Measurements from ENCODE around the gene TNNT2.

The TNNT2 gene

DNA sequence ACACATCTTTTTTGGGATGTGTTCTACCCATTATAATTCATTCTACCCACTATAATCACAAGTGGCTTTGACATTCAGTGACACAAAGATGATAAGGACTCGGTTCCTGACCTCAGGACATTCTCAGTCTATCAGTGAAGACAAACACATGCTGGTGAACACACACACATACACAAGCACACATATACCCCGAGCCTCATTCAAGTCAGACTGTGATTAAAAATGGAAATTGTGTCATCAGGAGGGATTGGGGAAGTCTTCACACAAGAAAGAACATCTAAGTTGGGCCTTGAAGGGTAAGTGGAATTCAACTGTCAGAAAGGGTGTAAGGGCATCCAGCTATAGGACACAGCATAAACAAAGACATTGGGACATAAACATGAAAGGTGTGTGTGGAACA is 24.2 kb upstream of the TNNT2 start:
- no peak for FAIRE-seq

DNA sequence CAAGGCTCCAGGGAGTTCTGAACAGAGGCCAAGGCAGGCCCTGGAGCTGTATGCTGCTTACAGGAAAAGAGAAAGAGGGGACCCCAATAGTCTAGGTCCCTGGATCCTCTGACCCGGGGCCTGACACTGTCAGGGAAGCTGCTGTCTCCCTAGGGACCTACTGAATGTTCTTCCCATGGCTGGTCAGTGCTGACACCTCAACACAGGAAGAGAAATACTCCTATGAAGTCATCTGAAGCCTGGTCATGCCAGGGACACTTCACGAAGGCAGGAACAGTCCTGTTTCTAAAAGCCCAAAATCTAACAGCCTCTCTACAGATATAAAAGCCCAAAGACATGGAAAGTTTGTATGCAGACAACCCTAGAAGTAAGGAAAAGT is 23.4 kb upstream of the TNNT2 start:
- FAIRE-seq, result no peak

DNA sequence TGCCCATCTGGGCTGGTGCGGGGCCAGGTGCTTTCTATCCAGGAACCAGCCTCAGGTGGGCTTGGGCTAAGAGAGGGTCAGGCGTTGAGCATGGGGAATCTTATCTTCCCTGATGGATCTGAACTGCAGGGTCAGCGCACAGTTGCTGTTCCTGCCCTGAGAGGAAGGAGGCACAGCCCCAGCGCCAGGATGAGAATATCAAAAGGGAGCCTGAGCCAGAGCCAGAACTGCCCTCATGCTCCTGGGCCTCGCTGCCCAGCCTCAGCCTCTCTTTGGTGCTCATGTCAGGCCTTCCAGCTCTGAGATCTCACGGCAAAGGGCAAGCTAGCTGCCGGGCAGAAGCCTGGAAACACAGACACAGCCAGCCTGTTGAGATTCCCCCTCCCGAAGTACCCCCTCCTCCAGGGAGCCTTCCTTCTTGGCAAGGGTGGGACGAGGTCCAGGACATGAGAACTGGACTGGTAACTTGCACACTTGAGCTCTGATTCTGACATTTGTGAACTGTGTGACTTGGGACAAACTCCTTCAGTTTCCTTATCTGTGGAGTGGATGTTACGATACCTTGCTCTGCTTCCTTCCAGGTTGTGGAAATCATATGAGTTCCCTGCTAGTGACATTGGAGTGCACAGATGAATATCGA is 22.9 kb upstream of the TNNT2 start:
- no peak for FAIRE-seq

DNA sequence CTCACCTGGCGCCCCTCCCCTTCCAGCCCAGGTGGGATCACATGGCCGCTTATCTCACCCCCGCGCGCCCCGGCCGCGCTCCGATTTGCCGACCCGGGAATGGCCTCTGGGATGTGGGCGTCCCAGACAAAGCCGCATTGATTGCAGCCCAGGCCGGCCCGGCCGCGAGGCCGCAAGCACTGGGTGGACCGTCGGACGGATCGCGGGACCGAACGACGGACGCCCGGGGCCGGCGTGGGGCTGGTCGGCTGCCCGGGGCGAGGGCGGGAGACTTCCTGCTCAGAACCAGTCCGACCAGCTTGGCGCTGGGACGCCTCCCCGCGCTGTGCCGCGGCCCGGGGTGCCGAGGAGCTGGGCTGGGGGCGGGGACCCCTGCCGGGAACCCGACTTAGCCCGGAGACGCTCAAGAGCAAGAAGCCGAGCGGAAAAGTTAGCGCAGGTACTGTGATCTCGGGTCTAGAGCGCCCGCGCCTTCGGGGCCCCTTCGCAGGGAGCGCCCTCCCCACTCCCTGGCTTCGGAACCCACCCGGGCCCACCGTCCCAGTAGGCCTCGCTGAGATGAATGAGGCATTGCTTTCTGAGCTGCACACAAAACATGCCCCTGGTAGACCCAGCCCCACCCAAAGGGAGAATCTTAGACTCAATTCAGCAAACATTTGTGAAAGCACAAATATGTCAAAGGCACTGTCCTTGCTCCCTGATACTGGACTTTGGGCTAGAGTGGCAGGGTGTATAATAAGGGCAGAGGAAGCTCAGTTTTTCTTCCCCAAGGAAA is 22.1 kb upstream of the TNNT2 start:
- no peak for FAIRE-seq

DNA sequence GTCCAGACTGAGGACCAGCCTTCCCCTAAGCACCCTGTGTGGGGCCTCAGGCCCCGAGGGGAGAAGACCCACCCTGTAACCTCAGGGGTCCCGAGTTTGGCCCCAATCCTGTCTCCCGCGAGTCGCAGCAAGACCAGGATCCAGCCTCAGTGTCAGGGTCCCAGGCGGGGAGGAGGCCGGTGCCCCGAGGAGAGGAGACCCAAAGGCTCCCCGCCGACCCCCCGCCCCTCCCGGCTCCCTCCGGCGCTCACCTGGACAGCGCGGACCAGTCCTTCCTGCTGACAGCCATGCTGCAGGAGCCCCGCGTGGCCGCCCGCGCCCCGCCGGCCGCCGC is 21.5 kb upstream of the TNNT2 start, which contains the start of gene LAD1:
TSS of gene LAD1 (minus strand) at position 307 of the 334 bp plus-strand sequence. CDS start at position 289, 18 bp downstream.
- no peak for FAIRE-seq

DNA sequence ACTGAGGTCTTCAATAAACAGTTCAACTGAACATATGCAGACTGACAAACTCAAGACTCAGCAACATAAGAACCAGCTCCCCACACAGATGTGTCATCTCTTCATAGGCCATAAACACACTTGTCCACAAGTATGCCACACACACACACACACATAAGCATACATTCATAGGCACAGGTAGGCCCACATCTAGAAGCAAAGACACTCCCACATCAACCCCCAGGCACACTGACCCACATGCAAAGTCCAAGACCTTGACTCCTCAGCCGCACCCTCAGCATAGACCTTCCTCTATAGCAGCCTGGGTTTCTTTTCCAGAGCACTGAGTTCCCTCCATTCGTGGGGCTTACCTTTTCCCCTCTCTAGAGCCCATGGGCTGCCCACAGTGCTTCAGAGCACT is 20.2 kb upstream of the TNNT2 start:
- FAIRE-seq, result no peak

DNA sequence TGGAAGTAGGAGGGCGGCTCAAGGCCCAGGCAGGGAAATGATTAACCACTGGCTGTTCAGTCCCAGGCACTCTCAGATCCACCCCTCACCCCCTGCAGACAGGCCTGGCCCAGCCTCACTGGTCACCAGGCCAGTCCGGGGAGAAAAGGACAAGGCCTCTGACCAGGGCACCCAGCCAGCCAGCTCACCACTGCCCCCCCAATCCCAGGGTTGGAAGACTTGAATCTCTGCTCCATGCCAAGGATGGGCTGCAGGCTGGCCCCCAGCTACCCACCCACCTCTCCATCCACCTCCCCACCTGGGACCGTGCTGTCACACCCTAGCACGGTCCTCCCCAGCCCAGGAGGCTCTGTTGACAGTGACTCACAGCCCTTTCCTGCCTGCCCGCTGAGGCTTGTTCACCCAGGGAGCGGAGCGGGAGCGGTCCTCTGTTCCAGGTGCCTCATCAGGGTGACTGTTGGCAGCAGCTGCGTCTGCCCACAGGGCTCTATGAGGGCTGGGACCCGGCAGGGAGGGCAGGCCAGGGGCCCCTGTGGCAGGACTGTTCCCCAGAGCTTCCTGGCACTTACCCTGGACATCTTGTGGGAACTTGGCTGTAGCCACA is 19.5 kb upstream of the TNNT2 start:
- FAIRE-seq, result no peak

DNA sequence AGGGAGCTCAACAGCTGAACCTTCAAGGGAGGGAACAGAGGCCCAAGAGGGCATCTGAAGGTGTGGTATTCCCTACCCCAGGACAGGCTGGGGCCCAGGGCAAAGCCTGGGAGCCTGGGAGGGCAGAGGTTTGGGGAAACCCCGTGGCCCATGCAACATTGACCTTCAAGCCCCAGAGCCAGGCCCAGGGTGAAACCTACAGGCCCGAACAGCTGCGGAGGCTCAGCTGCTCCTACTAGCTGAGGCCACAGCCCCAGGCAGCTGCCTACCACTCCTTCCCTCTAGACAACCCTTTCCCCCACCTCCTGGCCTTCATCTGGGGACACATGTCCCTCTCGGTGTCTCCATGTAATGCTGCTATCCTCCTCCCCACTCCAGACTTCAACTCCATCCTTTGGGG is 18.5 kb upstream of the TNNT2 start:
- no peak for FAIRE-seq

DNA sequence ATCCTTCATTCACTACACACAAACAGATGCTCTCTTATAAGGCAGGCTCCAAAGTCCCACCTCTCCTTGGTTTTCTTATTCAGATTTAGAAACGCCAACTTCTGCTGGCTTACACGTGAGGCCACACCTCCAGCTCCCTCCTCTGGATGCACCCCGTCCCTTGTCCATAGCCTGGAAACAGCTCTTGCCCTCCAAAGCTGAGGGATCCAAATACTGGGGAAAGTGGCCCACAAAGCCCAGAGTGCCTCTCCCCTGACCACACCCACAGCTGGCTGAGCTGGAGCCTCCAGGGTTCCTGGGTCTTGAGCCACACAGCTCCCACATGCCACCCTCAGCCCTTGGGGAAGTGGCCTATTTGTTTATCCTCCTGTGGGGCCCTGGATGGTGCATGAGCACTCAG is 17.1 kb upstream of the TNNT2 start:
- FAIRE-seq, result no peak

DNA sequence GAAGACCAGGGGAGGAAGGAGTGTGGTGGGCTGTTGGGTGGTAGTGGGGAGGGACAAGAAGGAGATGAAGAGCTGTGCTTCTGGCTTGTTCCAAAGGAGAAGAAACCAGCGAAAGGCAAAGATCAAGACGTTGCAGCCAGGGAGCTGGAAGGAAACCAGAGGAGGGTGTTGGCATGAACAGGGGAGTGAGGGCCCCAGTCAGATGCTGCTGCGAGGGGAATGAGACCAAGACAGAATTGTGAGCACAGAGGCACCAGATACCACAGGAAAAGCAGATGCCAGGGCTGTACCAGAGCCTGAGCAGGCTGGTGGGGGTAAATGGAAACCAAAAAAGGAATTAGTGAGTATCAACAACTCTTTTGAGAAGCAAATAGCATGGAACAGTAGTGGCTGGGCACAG is 15.6 kb upstream of the TNNT2 start:
- no peak for FAIRE-seq

DNA sequence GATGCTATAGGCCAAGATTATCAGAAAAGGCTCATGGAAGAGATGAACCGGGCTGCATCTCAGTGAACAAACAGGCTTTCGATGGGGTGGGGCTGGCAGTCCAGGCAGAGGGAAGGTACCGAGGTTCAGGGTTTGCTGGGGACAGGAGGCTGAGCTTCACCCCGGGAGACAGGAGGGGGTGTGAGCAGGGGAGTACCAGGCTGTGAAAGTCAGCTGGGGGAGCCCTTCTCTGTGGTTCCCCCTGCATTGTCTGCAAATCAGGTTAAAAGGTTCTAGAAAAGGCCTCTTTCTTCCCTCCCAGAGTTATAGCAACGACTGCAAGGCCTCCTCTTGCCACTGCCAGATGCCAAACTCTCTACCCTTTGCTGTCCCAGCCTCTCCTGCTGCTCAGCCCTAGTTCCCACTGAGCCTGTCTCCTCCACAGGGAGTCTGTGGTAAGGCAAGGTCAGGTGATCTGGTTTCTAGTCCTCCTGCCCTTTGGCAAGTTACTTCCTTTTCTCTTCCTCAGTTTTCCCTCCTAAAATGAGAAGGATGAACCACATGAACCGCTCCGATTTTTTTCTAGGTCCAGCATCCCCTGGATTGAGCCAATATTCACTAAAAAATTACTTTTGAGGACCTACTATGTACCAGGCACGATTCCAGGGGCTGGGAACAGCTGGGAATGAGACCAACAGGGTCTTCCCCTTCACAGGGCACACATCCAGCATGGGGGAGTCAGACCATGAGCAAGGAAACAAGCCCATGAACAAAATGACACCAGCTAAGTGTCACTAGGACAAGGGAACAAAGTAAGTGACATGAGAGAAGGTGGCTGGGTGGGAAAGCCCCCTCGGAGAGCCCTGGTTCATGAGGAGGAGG is 14.4 kb upstream of the TNNT2 start:
- FAIRE-seq, result no peak

DNA sequence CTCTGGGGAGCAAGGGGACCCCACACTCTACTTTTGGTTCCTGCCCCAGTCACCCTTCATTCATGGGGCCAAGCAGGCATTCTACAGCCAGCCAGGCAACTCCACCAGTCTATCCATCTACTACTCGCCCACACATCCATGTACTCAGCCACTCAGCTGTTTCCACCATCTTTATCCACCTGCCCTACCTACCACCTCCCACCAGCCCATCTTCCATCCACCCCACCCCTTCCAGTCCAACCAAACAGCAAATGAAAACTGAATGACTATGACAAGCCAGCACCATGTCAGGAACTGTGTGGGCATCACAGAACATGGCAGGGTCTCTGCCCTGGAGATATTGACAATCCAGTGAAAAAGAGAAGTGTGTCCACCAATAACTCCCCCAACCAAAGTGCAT is 13.7 kb upstream of the TNNT2 start:
- FAIRE-seq, result no peak

DNA sequence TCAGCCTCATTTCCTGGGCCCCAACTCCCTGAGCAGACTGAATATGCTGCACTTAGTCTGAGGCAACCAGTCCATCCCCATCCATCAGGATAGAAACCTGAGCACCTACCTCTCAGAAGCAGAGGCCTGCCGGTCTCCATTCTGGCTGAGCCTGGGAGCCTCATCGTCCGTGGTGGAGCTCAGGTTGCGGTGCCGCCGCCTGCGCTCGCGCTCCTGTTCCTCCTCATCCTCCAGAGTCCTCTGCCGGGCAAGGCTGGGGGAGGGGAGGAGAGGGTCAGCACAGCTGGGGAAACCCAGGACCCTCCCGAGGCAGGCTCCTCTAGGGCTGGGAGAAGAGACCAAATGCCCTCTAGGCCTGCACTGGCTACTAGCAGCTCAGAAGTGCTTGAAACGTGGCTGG is 11.6 kb upstream of the TNNT2 start:
- no peak for FAIRE-seq

DNA sequence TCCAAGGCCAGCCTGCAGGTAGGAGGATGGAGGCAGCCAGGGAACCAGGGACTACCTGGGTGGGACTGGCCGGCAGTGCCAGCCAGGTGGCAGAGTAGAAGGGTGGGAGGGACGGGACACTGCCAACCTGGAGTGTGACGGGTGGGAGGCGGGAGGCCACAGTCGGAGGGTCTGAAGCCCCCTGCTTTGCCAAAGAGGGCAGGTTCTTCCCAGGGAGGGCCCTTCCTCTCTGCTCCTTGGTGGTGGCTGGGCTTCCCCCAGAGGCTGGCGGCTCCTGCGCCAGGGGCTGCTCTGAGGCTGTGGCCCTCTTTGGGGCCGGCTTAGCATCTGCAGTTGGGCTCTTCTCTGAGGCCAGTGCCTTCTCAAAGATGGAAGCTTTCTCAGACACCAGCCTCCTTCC is 8.7 kb upstream of the TNNT2 start:
- FAIRE-seq, result no peak

DNA sequence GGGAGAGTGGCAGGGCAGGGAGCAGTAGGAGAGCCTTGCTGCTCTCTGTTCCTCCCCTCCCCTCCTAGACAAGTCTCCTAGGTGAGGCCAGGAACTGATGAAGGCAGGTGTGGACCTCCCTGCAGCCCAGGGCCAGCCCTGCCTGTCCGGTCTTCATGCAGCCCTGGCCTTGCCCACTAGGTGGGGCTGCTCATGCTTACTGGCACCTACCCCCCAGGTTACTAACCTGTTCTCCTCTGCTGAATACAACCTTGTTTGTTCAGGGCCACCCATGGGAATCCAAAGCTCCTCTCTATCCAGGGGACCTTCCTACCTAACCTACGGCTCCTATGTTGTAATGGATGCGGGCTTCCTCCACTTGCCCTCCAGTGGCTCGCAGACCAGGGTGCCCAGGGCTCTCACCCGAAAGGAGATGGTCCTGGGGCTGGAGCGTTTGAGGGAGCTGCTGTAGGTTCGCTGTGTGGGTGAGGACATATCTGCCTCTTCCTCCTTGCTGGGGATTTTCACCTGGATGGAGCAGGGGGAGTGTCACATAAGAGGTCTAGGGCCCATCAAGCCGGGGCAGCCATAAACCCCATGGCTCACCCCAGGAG is 7.9 kb upstream of the TNNT2 start:
- FAIRE-seq, result peak; percentile 39

DNA sequence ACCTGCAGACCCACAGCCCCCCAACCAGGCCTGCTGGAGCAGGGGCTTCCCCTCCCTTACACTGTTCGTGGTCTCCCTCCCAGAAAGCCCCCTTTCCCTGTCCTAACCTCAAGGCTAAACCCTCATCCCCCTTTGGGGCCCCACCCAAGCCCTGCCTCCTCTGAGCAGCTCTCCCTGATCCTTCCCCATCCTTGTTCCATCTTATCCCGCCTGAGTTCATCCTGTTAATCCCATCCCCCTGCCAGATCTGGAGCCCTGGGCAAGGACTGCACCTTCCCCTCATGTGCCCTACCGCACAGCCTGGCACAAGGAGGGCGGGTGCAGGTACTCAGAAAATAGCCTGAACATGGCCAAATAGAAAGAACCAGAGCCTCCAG is 6.9 kb upstream of the TNNT2 start:
- no peak for FAIRE-seq

DNA sequence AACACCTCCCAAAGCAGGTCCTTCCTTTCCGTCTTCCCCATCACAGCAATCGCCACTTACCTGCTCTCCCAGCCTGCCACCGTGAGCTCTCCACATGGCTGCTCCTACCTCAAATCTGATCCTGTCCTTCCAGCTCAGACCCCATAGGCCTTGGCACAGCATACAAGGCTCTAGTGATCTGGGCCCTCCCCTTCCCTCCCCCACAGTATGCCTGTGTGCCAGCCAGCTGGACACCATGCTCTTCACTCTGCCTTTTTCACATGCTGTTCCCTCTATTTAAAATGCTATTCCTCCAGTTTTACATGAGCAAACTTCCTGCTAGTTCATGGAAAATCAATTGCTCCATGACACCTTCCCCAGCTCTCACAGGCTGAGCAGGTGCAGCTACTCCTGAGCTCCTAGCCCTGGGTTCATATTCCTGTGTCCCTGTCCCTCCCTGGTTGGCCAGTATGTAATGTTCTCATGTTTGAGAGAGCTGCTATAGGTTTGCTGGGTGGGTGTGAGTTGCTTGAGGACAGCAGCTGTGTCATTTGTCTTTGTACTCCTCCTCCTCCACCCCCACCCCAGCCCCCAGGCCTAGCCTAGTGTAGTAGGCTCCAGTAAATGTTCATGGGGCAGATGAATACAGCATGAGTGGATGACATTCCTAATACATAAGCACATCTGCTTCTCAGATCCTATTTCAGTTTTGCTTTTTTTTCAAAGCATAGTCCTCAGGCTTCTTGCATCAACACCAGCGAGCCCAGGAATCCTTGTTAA is 6.3 kb upstream of the TNNT2 start:
- FAIRE-seq, result no peak

DNA sequence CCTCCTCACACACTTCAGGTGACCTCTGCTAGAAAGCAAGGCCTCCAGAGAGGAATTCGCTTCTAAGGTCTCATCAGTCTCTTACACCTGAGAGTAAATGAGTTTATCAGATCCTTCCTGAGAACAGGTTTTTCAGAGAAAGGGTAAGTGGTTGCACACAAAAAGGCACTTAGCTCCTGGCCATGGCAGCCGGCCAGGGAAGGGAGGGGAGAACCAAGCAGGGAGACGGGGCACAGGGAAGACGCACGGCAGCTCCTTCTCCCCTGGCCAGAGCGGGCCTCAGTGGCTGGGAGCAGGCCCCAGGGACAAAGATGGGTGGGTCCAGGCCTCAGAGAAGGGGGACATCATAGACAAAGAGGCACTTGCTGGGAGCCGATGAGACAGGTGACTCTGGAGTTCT is 3.6 kb upstream of the TNNT2 start:
- FAIRE-seq, result no peak

DNA sequence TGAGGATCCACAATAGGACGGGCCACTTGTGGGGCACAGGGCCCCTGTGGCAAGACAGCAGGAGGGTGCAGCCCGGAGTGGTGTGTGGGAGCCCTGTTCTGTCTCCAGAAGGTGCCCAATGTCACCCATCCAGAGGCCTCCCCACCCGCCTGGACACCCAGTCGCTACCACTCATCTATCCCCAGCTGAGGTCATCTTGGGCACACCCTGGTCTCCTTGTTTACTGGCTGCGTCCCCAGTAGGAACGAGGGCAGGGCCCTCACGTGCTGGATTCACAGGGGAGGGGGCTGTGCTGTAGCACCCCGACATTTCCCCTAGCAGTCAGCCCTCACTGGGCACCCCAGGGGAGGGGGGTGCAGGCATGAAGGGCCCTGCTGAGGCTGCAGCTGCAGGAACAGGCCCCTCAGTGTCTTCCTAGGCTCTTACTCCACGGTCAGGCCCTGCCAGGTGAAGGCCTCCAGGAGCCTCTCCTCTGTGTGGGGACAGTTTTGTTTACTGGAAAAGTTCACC is 2.3 kb upstream of the TNNT2 start:
- no peak for FAIRE-seq

DNA sequence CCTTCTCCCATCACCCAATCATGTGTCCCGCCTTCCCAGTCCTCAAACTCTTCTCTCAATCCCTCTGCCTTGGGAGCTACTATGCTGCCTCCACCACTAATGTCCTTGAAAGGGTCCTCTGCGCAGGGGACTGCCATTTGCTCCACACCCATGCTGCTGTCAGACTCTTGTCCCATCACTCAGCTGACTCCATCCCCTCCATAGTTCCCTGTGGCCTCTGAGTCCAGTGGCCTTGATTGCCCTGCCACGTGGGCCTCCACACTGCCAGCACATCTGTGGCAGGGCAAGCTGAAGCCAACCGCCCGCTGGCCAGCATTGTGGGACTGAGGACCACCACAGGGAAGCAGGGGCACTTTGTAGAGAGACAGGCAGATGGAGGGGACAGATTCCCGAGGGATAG is 1.3 kb upstream of the TNNT2 start:
- no peak for FAIRE-seq

DNA sequence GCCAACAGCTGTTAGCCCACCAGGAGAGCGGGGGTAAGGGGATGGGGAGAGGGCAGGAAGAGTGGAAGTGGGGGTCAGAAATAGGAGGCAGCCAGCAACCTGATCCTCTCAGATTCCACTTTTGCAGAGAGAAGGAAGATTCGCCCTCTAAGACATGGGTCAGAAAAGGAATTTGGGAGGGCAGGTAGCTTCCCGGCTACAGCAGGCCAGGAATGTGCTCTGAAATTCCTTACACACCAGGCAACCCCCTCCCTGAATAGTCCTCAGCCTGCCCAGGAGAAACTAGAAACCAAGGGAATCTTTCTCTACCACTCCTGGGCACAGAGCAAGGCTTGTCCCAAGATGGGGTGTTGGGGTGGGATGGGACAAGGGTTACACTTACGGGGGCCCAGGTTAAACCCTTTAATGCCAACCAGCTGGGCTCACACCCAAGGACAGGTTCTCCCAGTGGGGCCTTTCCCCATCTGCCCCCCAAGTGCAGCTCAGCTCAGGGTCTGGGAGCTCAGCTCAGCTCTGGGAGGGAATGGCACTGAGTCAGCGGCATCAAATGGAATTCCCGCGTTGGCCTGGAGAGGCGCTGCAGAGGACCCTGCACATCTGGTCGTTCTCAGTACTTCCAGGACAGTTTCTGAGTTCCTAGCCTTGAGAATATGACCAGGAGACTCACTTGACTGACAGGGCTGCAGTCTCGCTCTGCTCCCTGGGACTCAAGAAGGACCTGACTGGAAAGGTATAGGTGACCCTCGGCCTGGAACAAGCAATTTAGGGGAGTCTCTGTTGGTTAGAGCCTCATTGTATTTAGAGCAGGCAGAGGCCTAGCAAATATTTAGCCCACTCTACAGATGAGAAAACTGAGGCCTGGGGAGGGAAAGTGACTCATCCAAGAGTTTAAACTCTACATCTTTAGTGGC is 761 bp downstream of the TNNT2 start:
- FAIRE-seq, result peak; percentile 94
